SU-DHL-6 (cell line): ENCODE data around the gene TOGARAM2.

Source experiments
- H2AFZ ChIP-seq: fragments of 200-600 bp; sonication (generic); 2 replicates; pipeline ENCODE4 v1.6.1; 2014; ENCODE audit warnings: low read depth, mild to moderate bottlenecking, moderate library complexity, mixed read lengths, antibody characterized with exemption, low read length; ENCODE audit not compliant: severe bottlenecking
- H3F3A ChIP-seq: fragments of 200-600 bp; shearing (Covaris generic); 2 replicates; pipeline ENCODE4 v1.6.0; 2016; ENCODE audit warnings: antibody characterized with exemption, mild to moderate bottlenecking; ENCODE audit not compliant: insufficient read depth
- H3K27ac ChIP-seq: fragments of 200-600 bp; sonication (generic); 2 replicates; pipeline ENCODE4 v1.5.1; 2016; ENCODE audit warnings: low read depth, mild to moderate bottlenecking, low read length, moderate library complexity, mixed read lengths
- H3K27me3 ChIP-seq: fragments of 200-600 bp; sonication (generic), shearing (Covaris generic); 2 replicates; pipeline ENCODE4 v1.6.0; 2014; ENCODE audit warnings: mild to moderate bottlenecking, low read length
- H3K36me3 ChIP-seq: fragments of 200-600 bp; sonication (generic); 2 replicates; pipeline ENCODE4 v1.6.1; 2014; ENCODE audit warnings: mild to moderate bottlenecking, low read length, mixed read lengths
- H3K4me2 ChIP-seq: fragments of 300-600, 200-600 bp; shearing (Covaris generic), sonication (generic); 2 replicates; pipeline ENCODE4 v1.6.0; 2014; ENCODE audit warnings: low read length, low read depth, mild to moderate bottlenecking; ENCODE audit not compliant: poor library complexity, severe bottlenecking
- H3K4me3 ChIP-seq: fragments of 200-600 bp; sonication (generic); 2 replicates; pipeline ENCODE4 v1.5.1; 2014; ENCODE audit warnings: antibody characterized with exemption, low read length, mild to moderate bottlenecking, mixed read lengths; ENCODE audit not compliant: insufficient read depth, poor library complexity, severe bottlenecking
- H3K79me2 ChIP-seq: fragments of 200-600 bp; sonication (generic); 2 replicates; pipeline ENCODE4 v1.6.1; 2014; ENCODE audit warnings: mild to moderate bottlenecking, low read length, moderate library complexity; ENCODE audit not compliant: insufficient read depth
- H3K9ac ChIP-seq: fragments of 200-600 bp; sonication (generic); 2 replicates; pipeline ENCODE4 v1.7.0; 2014; ENCODE audit warnings: mild to moderate bottlenecking, low read length
- H3K9me2 ChIP-seq: fragments of 200-600 bp; sonication (generic); replicated peaks from 2 replicates; pipeline ENCODE4 v1.6.1; 2014; ENCODE audit warnings: low read length; ENCODE audit not compliant: insufficient read depth
- H3K9me3 ChIP-seq: fragments of 200-600 bp; sonication (generic); 2 replicates; pipeline ENCODE4 v1.6.1; 2014; ENCODE audit warnings: low read length, mixed read lengths; ENCODE audit not compliant: insufficient read depth
- H4K20me1 ChIP-seq: fragments of 200-600 bp; sonication (generic); 2 replicates; pipeline ENCODE4 v1.6.1; 2014; ENCODE audit warnings: low read depth, mild to moderate bottlenecking, antibody characterized with exemption, low read length, moderate library complexity, mixed read lengths
- CTCF ChIP-seq: fragments of 200-600 bp; sonication (generic); IDR thresholded peaks from one replicate; pipeline ENCODE4 v1.5.1; 2017; ENCODE audit warnings: antibody characterized with exemption, mild to moderate bottlenecking, low read length, moderate library complexity; ENCODE audit not compliant: insufficient read depth, poor library complexity, severe bottlenecking
- EZH2phosphoT487 ChIP-seq: fragments of 200-600 bp; sonication (generic), shearing (Covaris generic); conservative IDR thresholded peaks from 2 replicates; pipeline ENCODE4 v1.6.1; 2018; ENCODE audit warnings: mild to moderate bottlenecking, antibody characterized with exemption, low read length, moderate library complexity, mixed read lengths

The TOGARAM2 gene

GRCh38 chr2:29062371-29062770 lies 81.3 kb downstream of the TOGARAM2 start:
- H3K9ac ChIP-seq, result no peak overlapping the region
- no peaks in the 10 kb centered on the region for H3K27me3 ChIP-seq
- no peak overlapping the region for H2AFZ ChIP-seq
- no peaks in the 10 kb centered on the region for H3K79me2 ChIP-seq
- no peaks in the 10 kb centered on the region for H3K36me3 ChIP-seq
- no peaks in the 10 kb centered on the region for H3K9me3 ChIP-seq
- TF ChIP-seq CTCF, result no peak
- no peak for TF ChIP-seq EZH2phosphoT487
- no peak overlapping the region for H3K4me2 ChIP-seq
- H4K20me1 ChIP-seq, result no peaks in the 10 kb centered on the region
- H3K4me3 ChIP-seq, result no peak overlapping the region
- H3K27ac ChIP-seq, result no peak overlapping the region
- H3K9me2 ChIP-seq, result no peaks in the 10 kb centered on the region
- H3F3A ChIP-seq, result no peaks in the 10 kb centered on the region

GRCh38 chr2:29063056-29063455 lies 82.0 kb downstream of the TOGARAM2 start:
- Histone ChIP-seq H3K9me2 (no peaks in the 10 kb centered on the region), H3F3A (no peaks in the 10 kb centered on the region), H3K79me2 (no peaks in the 10 kb centered on the region), H3K27me3 (no peaks in the 10 kb centered on the region), H4K20me1 (no peaks in the 10 kb centered on the region), H2AFZ (no peak overlapping the region), H3K4me2 (no peak overlapping the region), H3K27ac (no peak overlapping the region), H3K36me3 (no peaks in the 10 kb centered on the region), H3K9ac (no peak overlapping the region), H3K4me3 (no peak overlapping the region), H3K9me3 (no peaks in the 10 kb centered on the region)
- TF ChIP-seq EZH2phosphoT487 (no peak), CTCF (no peak)

GRCh38 chr2:29063646-29064345 lies 82.7 kb downstream of the TOGARAM2 start:
- H3K9me3 ChIP-seq, result no peaks in the 10 kb centered on the region
- no peaks in the 10 kb centered on the region for H4K20me1 ChIP-seq
- H2AFZ ChIP-seq, result no peak overlapping the region
- H3F3A ChIP-seq, result no peaks in the 10 kb centered on the region
- H3K27me3 ChIP-seq, result no peaks in the 10 kb centered on the region
- no peak overlapping the region for H3K4me2 ChIP-seq
- TF ChIP-seq EZH2phosphoT487, result no peak
- TF ChIP-seq CTCF, result no peak
- H3K27ac ChIP-seq, result no peak overlapping the region
- no peaks in the 10 kb centered on the region for H3K79me2 ChIP-seq
- no peaks in the 10 kb centered on the region for H3K9me2 ChIP-seq
- H3K4me3 ChIP-seq, result no peak overlapping the region
- H3K9ac ChIP-seq, result no peak overlapping the region
- no peaks in the 10 kb centered on the region for H3K36me3 ChIP-seq
